Measurements from ENCODE around the gene ESPN.

The ESPN gene

GRCh38 chr1:6424619-6425593 lies at the start of gene ESPN:
ESPN (plus strand) TSS chr1:6424776; CDS start chr1:6424956, 180 bp downstream.
- no peaks in the 10 kb centered on the region for H3K9me3 ChIP-seq

GRCh38 chr1:6378096-6378746 lies 46.4 kb upstream of the ESPN start:
- DNase-seq, result no peak
- no peak for TF ChIP-seq CTCF (IDR thresholded peaks at IDR 0.05)
- Histone ChIP-seq H3K27me3 (no peaks in the 10 kb centered on the region), H3K36me3 (no peaks in the 10 kb centered on the region), H3K4me3 (no peak overlapping the region), H3K4me1 (no peaks in the 10 kb centered on the region), H3K27ac (no peak overlapping the region), H3K9me3 (peaks cover 0 to 5% (median 0%) of the 10 kb centered on the region in 3 donors)
- intact Hi-C loops (cut with DNase I; ENCODE audit: low total_unique reads), result loop anchor here (5.0 kb wide), 1 partner anchor 769 kb away; no protein-coding TSS in a partner anchor

More at GRCh38 chr1:6424619-6425593, at the start of gene ESPN:
- H3K27ac ChIP-seq, result no peak within 1 kb of the TSS
- intact Hi-C loops (cut with DNase I; ENCODE audit: low total_unique reads), result no loop called here
- peaks cover 4 to 100% of the 10 kb centered on the region in 2 donors for H3K27me3 ChIP-seq
- peaks cover 0 to 43% (median 32%) of the 10 kb centered on the region in 4 donors for H3K4me1 ChIP-seq
- H3K4me3 ChIP-seq, result peak within 1 kb of the TSS in 1 of 2 donors; percentile 29
- no peak for TF ChIP-seq CTCF (IDR thresholded peaks at IDR 0.05)
- no peaks in the 10 kb centered on the region for H3K36me3 ChIP-seq
- no peak for DNase-seq

- TF ChIP-seq CTCF (IDR thresholded peaks at IDR 0.05), result no peak
- H3K27me3 ChIP-seq, result no peaks in the 10 kb centered on the region
- DNase-seq, result no peak
- H3K27ac ChIP-seq, result no peak overlapping the region
- no peaks in the 10 kb centered on the region for H3K36me3 ChIP-seq
- H3K9me3 ChIP-seq, result peaks cover 0 to 5% (median 0%) of the 10 kb centered on the region in 3 donors
- intact Hi-C loops (cut with DNase I; ENCODE audit: low total_unique reads), result no loop called here
- no peaks in the 10 kb centered on the region for H3K4me1 ChIP-seq
- no peak overlapping the region for H3K4me3 ChIP-seq
These were observed 44.5 kb upstream of the ESPN start for GRCh38 chr1:6380037-6380436.

- intact Hi-C loops (cut with DNase I; ENCODE audit: low total_unique reads), result no loop called here
- Histone ChIP-seq H3K9me3 (peaks cover 0 to 5% (median 0%) of the 10 kb centered on the region in 3 donors), H3K4me1 (peaks cover 0 to 8% (median 0%) of the 10 kb centered on the region in 4 donors), H3K36me3 (no peaks in the 10 kb centered on the region), H3K27ac (no peak overlapping the region), H3K27me3 (no peaks in the 10 kb centered on the region), H3K4me3 (no peak overlapping the region)
- no peak for TF ChIP-seq CTCF (IDR thresholded peaks at IDR 0.05)
- DNase-seq, result no peak
These were observed 40.4 kb upstream of the ESPN start for GRCh38 chr1:6384135-6384534.

- no peak overlapping the region for H3K27ac ChIP-seq
- no peaks in the 10 kb centered on the region for H3K36me3 ChIP-seq
- H3K4me3 ChIP-seq, result no peak overlapping the region
- no peak for TF ChIP-seq CTCF (IDR thresholded peaks at IDR 0.05)
- no peaks in the 10 kb centered on the region for H3K27me3 ChIP-seq
- H3K9me3 ChIP-seq, result peaks cover 0 to 2% (median 0%) of the 10 kb centered on the region in 3 donors
- intact Hi-C loops (cut with DNase I; ENCODE audit: low total_unique reads), result no loop called here
- peaks cover 0 to 8% (median 0%) of the 10 kb centered on the region in 4 donors for H3K4me1 ChIP-seq
- no peak for DNase-seq
These were observed 39.6 kb upstream of the ESPN start for GRCh38 chr1:6384962-6385361.
